Pancreas (tissue), 10 donors: ENCODE data around the gene DHX32. TPM values are rescaled to one million over a fixed set of nuclear protein-coding genes. Genes with fewer than 3 reads are reported as not detected.

Experiments
- ATAC-seq, 4 donors: fragments of 200-7000 bp; cut with Tn5 transposase; one replicate each; pipeline versions ENCODE4 v1.8.0 to v1.9.1; 2020; ENCODE audit warnings: mild to moderate bottlenecking in 4 of 4, moderate library complexity in 4 of 4
- DNase-seq, 6 donors: peaks; one replicate each; pipeline ENCODE4 v3.0.0-alpha.2; 2020
- FAIRE-seq: peaks from 2 replicates; lab custom pipeline; 2012; peaks lifted over from hg19 to GRCh38; lab: Jason Lieb, UNC
- H3K27ac ChIP-seq, 4 donors: fragments of 200-600 bp; sonication (generic); 1 replicate in 3 of 4; 2 replicates in 1 of 4; pipeline versions ENCODE4 v1.5.0 to v1.8.0; 2020
- H3K27me3 ChIP-seq, 4 donors: fragments of 200-600 bp; one replicate each; pipeline ENCODE4 v1.8.0; 2021
- H3K36me3 ChIP-seq, 3 donors: fragments of 200-600 bp; sonication (generic) in 1 of 3; one replicate each; pipeline versions ENCODE4 v1.5.0 to v1.8.0; 2020 to 2021
- H3K4me1 ChIP-seq, 3 donors: fragments of 200-600 bp; one replicate each; pipeline ENCODE4 v1.8.0; 2021
- H3K4me3 ChIP-seq, 4 donors: fragments of 200-600 bp; sonication (generic) in 2 of 4; one replicate each; pipeline versions ENCODE4 v1.5.0 to v1.8.0; 2020 to 2021
- H3K9me3 ChIP-seq, 4 donors: fragments of 200-600 bp; one replicate each; pipeline ENCODE4 v1.8.0; 2021
- WGBS, 2 donors: extraction: QIAGEN DNeasy Blood & Tissue Kit; methylation state at CpG; one replicate each; pipeline ENCODE4 v1.1.7; 2013; 5-methylcytosine and 5-hydroxymethylcytosine counted together
- intact Hi-C, 3 donors: fragments of 100-400 bp; cut with DNase I; formaldehyde crosslinking; loops; one replicate each; pipeline versions ENCODE4 v1.11.1 to v1.14.2; 2022
- polyA plus RNA-seq, 2 donors: library from polyadenylated mRNA; stranded (reverse); fragments of 200-250 nt; gene quantifications; one replicate each; pipeline ENCODE4 v1.2.3, GENCODE V29; 2013
- total RNA-seq, 6 donors: library from RNA; stranded (reverse); fragmentation: NEBNext Ultra II Directional in 4 of 6; extraction: Animal tissue kit (Norgen Biotek cat#: 25700) in 4 of 6; gene quantifications; one replicate each; pipeline versions ENCODE4 v1.2.1 to v1.2.4, GENCODE V29; 2021 to 2023
- TF ChIP-seq, protein P1 (sequence below), 4 donors: fragments of 200-600 bp; sonication (generic) in 3 of 4; IDR thresholded peaks; one replicate each; pipeline versions ENCODE4 v1.5.0 to v1.8.0; 2021; ENCODE audit warnings: antibody characterized with exemption in 4 of 4
- donor health status: healthy with polysubstance abuse.
- donor health status: DM: no; HTN: no; CAD: no; lungs with moderate emphysema.
- donor health status: DM: no; HTN: no; CAD: no.
- donor health status: control.
- donor health status: control.
- donor health status: Bipolar disorder and iron deficiency.
- donor health status: DM: yes; HTN: yes; CAD: no.
- donor health status: DM: no; HTN: no; CAD: no.
- donor health status: DM: no; HTN: no; CAD: no.
- donor health status: DM: yes; HTN: yes; CAD: no.

The DHX32 gene
- total and polyA plus RNA-seq, 8 donors, result 16.9 to 33.1 (median 24.1) TPM

DNA sequence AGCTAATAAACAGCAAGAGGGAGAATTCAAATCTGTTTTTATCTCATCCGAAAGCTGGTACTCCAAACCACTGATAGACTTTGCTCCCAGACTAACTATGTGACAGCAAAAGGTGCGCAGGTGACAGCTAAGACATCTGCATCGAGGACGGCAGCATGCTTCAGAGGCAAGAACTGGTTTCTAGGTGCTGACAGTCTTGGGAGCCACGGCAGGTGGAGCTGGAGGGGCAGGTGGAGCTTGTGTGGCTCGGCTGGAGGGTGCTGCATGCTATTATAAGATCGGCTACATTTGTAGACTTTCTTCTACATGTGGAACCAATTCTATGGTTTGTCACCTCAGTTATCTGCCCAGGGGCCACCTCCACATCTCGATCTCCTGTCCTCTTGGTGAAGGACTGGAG is 83.7 kb downstream of the DHX32 start:
- peaks cover 7 to 15% (median 14%) of the 10 kb centered on the region in 3 donors for H3K4me1 ChIP-seq
- DNase-seq, result peak in 2 of 6 donors; percentile 15 to 41
- TF ChIP-seq, protein P1, sequence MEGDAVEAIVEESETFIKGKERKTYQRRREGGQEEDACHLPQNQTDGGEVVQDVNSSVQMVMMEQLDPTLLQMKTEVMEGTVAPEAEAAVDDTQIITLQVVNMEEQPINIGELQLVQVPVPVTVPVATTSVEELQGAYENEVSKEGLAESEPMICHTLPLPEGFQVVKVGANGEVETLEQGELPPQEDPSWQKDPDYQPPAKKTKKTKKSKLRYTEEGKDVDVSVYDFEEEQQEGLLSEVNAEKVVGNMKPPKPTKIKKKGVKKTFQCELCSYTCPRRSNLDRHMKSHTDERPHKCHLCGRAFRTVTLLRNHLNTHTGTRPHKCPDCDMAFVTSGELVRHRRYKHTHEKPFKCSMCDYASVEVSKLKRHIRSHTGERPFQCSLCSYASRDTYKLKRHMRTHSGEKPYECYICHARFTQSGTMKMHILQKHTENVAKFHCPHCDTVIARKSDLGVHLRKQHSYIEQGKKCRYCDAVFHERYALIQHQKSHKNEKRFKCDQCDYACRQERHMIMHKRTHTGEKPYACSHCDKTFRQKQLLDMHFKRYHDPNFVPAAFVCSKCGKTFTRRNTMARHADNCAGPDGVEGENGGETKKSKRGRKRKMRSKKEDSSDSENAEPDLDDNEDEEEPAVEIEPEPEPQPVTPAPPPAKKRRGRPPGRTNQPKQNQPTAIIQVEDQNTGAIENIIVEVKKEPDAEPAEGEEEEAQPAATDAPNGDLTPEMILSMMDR (IDR thresholded peaks at IDR 0.05), result no peak
- 43 to 50% methylated on average over 8 of the region's 8 CpGs for WGBS, 2 donors
- H3K9me3 ChIP-seq, result no peaks in the 10 kb centered on the region
- H3K36me3 ChIP-seq, result peaks cover 0 to 24% (median 0%) of the 10 kb centered on the region in 3 donors
- FAIRE-seq, result no peak
- intact Hi-C loops, result no loop called here
- H3K27ac ChIP-seq, result peak overlapping the region in 1 of 4 donors; percentile 10
- peak; percentile 47 to 81 (median 60) for ATAC-seq
- no peaks in the 10 kb centered on the region for H3K27me3 ChIP-seq
- no peak overlapping the region for H3K4me3 ChIP-seq

DNA sequence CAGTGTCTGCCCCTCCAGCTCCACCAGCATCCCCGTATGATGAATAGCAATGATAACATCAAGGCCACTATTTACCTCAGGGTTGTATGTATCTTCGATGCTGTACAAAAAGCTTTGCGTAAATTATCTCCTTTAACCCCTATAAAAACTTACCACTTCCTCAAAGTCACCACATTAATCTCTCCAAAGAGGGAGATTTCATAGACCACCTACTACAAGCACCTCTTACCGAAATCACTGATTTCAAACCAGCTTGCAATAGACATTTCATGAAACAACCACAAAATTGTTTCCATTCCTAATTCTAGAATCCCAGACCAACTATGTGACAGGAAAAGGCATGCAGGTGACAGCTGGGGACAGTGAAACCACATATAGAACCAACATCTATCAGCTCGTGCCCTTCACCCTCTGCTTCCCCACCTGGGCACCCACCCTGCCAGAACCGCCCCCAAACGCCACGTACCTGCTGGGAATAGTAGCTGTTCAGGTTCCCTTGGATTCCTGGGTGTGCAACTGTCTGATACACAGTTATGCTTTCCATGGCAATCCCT is 85.4 kb downstream of the DHX32 start:
- no peak for FAIRE-seq
- intact Hi-C loops, result no loop called here
- no peaks in the 10 kb centered on the region for H3K27me3 ChIP-seq
- no peak overlapping the region for H3K27ac ChIP-seq
- H3K4me3 ChIP-seq, result no peak overlapping the region
- no peaks in the 10 kb centered on the region for H3K9me3 ChIP-seq
- H3K36me3 ChIP-seq, result peaks cover 0 to 30% (median 0%) of the 10 kb centered on the region in 3 donors
- no peak for ATAC-seq
- peaks cover 7 to 15% (median 14%) of the 10 kb centered on the region in 3 donors for H3K4me1 ChIP-seq
- no peak for DNase-seq
- TF ChIP-seq, protein P1 (IDR thresholded peaks at IDR 0.05), result no peak
- 79 to 85% methylated on average over 8 of the region's 8 CpGs for WGBS, 2 donors

DNA sequence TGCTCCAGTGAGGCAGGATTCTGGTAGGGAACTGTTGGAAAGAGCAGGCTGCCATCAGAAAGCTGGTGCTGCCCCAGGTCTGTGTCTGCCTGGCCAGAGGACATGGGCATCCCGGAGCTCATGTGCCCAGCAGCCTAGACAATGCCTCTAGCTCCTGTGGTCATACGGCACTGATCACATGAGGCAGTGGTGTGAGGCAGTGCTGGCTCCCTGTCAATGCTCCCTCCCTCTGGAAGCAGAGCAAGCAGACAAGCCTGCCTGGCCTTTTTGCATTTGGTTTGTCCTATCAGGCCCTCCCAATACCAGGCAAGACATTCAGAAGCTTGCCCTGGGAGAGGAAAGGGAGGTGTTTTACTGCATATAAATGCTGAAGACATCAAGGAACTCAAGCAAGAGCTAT is 86.0 kb downstream of the DHX32 start:
- Histone ChIP-seq H3K4me3 (no peak overlapping the region), H3K27ac (no peak overlapping the region), H3K27me3 (no peaks in the 10 kb centered on the region), H3K36me3 (peaks cover 0 to 30% (median 0%) of the 10 kb centered on the region in 3 donors), H3K4me1 (peaks cover 7 to 15% (median 14%) of the 10 kb centered on the region in 3 donors), H3K9me3 (no peaks in the 10 kb centered on the region)
- WGBS, 2 donors, result 86 to 88% methylated on average over 2 of the region's 2 CpGs
- FAIRE-seq (no peak), ATAC-seq (no peak), DNase-seq (no peak)
- TF ChIP-seq, protein P1 (IDR thresholded peaks at IDR 0.05), result no peak
- intact Hi-C loops, result no loop called here

DNA sequence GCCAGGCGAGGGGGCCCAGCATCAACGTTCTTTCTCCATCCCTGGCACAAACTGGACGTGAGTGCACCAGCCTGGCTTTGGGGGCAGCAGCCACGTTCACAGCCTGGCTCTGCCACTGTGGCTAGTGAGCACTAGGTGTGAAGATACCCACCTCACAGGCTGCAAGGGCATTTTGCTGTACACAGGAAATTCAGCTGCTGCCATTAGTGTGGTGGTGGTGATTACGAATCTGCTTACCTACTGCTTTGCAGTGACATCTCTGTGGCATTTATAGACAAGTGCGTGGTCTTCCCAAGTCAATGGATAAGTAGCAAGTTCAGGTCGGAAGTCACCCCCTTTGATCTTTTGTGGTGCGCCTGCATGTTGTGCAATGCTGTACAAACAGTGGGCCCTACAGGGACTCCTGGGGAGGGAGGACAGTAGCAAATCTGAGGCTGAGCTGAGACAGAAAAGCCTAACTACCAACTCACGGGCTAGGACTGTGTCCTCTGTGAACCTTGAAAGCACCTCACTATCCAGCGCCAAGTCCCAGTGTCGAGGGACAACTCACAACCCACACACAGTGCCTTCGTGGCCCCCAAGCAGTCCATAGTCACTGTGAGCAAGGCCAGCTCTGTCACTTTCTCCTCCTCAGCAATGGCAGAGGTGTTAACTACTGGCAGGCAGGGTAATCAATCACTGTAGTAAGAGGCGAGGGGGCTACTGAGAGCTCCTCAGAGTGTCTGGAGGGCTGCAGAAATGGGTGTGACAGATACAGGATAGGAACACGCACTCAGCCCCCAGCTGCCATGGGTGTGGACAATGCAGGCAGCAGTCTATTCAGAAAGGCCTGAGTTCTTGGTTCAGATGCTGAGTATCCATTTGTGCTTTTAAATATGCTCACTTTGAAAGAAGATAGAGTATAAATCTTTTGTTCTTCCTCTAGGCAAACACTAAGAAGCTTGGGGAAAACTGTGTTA is 88.5 kb downstream of the DHX32 start:
- Histone ChIP-seq H3K4me3 (no peak overlapping the region), H3K9me3 (no peaks in the 10 kb centered on the region), H3K27ac (no peak overlapping the region), H3K27me3 (no peaks in the 10 kb centered on the region), H3K4me1 (peaks cover 0 to 3% (median 2%) of the 10 kb centered on the region in 3 donors), H3K36me3 (peaks cover 0 to 30% (median 4%) of the 10 kb centered on the region in 3 donors)
- TF ChIP-seq, protein P1 (IDR thresholded peaks at IDR 0.05), result no peak
- intact Hi-C loops, result no loop called here
- FAIRE-seq (no peak), DNase-seq (no peak), ATAC-seq (no peak)
- 89 to 94% methylated on average over 14 of the region's 14 CpGs for WGBS, 2 donors
